ENCODE measurements around the gene CCDC88C. TPM values are rescaled to one million over a fixed set of nuclear protein-coding genes. Genes with fewer than 3 reads are reported as not detected.
A peak's percentile ranks its signal among the peaks of the same experiment; 100 is the strongest.

CCDC88C gene
- total and polyA plus RNA-seq, 12 donors = 2.2 to 8.4 (median 4.9) TPM

DNA sequence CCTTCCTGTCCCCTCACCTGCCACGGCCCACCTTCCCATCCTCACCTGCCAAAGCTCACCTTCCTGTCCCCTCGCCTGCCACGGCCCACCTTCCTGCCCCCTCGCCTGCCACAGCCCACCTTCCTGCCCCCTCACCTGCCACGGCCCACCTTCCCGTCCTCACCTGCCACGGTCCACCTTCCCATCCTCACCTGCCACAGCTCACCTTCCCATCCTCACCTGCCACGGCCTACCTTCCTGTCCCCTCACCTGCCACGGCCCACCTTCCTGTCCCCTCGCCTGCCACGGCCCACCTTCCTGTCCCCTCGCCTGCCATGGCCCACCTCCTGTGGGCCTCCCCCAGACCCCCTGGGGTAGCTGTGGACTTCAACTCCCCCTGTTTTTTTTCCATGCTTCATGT lies 124.3 kb downstream of the CCDC88C start:
- Histone ChIP-seq H3K27me3 (no peaks in the 10 kb centered on the region), H3K36me3 (peaks cover 0 to 91% (median 0%) of the 10 kb centered on the region in 9 donors), H3K4me1 (peaks cover 0 to 5% (median 1%) of the 10 kb centered on the region in 9 donors), H3K9me3 (no peaks in the 10 kb centered on the region), H3K27ac (no peak overlapping the region), H3K4me3 (no peak overlapping the region)
- intact Hi-C loops (cut with DNase I) = loop anchor here in 1 of 10 donors (5.0 kb wide), 1 partner anchor 116 kb away; no protein-coding TSS in a partner anchor
- no peak for TF ChIP-seq CTCF (IDR thresholded peaks at IDR 0.05)
- no peak for DNase-seq
- 53 to 69% methylated on average over 12 of the region's 12 CpGs for WGBS, 2 donors
- no peak for ATAC-seq

DNA sequence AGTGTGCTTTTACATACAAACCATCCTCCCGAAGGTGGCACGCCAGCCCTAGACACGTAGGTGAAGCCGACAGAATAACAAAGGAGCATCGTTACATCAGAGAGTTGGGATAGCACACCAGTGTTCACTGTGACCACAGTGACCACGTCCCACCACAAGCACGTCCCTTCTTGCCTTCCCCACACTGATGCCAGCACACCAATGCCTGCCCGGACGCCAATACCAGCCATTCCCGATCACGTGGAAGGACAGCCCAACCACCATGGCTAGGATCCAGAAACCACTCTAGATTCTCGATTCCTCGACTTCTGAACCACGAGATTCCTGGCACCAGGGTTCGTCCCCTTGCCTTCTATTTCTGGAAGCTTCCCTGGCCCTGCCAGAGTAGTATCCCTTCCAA lies 125.1 kb downstream of the CCDC88C start:
- peak in 1 of 8 donors; percentile 19 for ATAC-seq
- Histone ChIP-seq H3K9me3 (no peaks in the 10 kb centered on the region), H3K4me1 (no peaks in the 10 kb centered on the region), H3K27ac (no peak overlapping the region), H3K36me3 (peaks cover 0 to 91% (median 0%) of the 10 kb centered on the region in 9 donors), H3K4me3 (no peak overlapping the region), H3K27me3 (no peaks in the 10 kb centered on the region)
- intact Hi-C loops (cut with DNase I) = loop anchor here in 1 of 10 donors (5.0 kb wide), 1 partner anchor 115 kb away; no protein-coding TSS in a partner anchor
- no peak for DNase-seq
- 78 to 82% methylated on average over 15 of the region's 15 CpGs for WGBS, 2 donors
- no peak for TF ChIP-seq CTCF (IDR thresholded peaks at IDR 0.05)

GRCh38 chr14:91291786-91292405 lies 125.7 kb downstream of the CCDC88C start:
- no peaks in the 10 kb centered on the region for H3K9me3 ChIP-seq
- H3K36me3 ChIP-seq = peaks cover 0 to 91% (median 0%) of the 10 kb centered on the region in 9 donors
- no peak for TF ChIP-seq CTCF (IDR thresholded peaks at IDR 0.05)
- intact Hi-C loops (cut with DNase I) = loop anchor here in 1 of 10 donors (5.0 kb wide), 1 partner anchor 115 kb away; no protein-coding TSS in a partner anchor
- WGBS, 2 donors = 92 to 93% methylated on average over 21 of the region's 21 CpGs
- H3K27me3 ChIP-seq = no peaks in the 10 kb centered on the region
- no peak for ATAC-seq
- H3K4me1 ChIP-seq = no peaks in the 10 kb centered on the region
- no peak overlapping the region for H3K27ac ChIP-seq
- no peak for DNase-seq
- H3K4me3 ChIP-seq = no peak overlapping the region

GRCh38 chr14:91290986-91291385 lies 126.6 kb downstream of the CCDC88C start:
- no peaks in the 10 kb centered on the region for H3K27me3 ChIP-seq
- TF ChIP-seq CTCF (IDR thresholded peaks at IDR 0.05) = no peak
- no peak for ATAC-seq
- intact Hi-C loops (cut with DNase I) = loop anchor here in 1 of 10 donors (5.0 kb wide), 1 partner anchor 114 kb away; no protein-coding TSS in a partner anchor
- no peak overlapping the region for H3K27ac ChIP-seq
- 91 to 92% methylated on average over 10 of the region's 10 CpGs for WGBS, 2 donors
- H3K4me3 ChIP-seq = no peak overlapping the region
- no peaks in the 10 kb centered on the region for H3K9me3 ChIP-seq
- DNase-seq = no peak
- H3K36me3 ChIP-seq = peaks cover 0 to 86% (median 0%) of the 10 kb centered on the region in 9 donors
- no peaks in the 10 kb centered on the region for H3K4me1 ChIP-seq

Data from heart right ventricle (tissue), 16 donors.